H9 (cell line): Measurements from ENCODE around the gene PTPN23. TPM values are rescaled to one million over a fixed set of nuclear protein-coding genes. Genes with fewer than 3 reads are reported as not detected.

Experiments used
- DNase-seq: peaks from one replicate; pipeline ENCODE4 v3.0.0-alpha.2; 2017
- H2AFZ ChIP-seq: one replicate; pipeline ENCODE4 v1.6.1; 2013; ENCODE audit warnings: mild to moderate bottlenecking, low read length, control low read depth, moderate library complexity
- H2AK5ac ChIP-seq: 2 replicates; pipeline ENCODE4 v1.6.1; 2013; ENCODE audit warnings: low read length, control low read depth, mixed read lengths; ENCODE audit not compliant: insufficient read length
- H2BK120ac ChIP-seq: one replicate; pipeline ENCODE4 v1.6.1; 2013; ENCODE audit warnings: low read depth, mild to moderate bottlenecking, low read length, control low read depth, inconsistent platforms; ENCODE audit not compliant: poor library complexity, severe bottlenecking
- H2BK12ac ChIP-seq: 2 replicates; pipeline ENCODE4 v1.6.1; 2013; ENCODE audit warnings: low read length, control low read depth, mixed read lengths, low read depth; ENCODE audit not compliant: insufficient read length
- H2BK15ac ChIP-seq: 2 replicates; pipeline ENCODE4 v1.6.1; 2013; ENCODE audit warnings: low read depth, low read length, control low read depth
- H2BK20ac ChIP-seq: one replicate; pipeline ENCODE4 v1.6.1; 2013; ENCODE audit warnings: low read depth, mild to moderate bottlenecking, low read length, control low read depth, inconsistent platforms; ENCODE audit not compliant: poor library complexity, severe bottlenecking
- H2BK5ac ChIP-seq: 2 replicates; pipeline ENCODE4 v1.6.1; 2013; ENCODE audit warnings: low read length, control low read depth, mixed read lengths; ENCODE audit not compliant: insufficient read length
- H3K14ac ChIP-seq: 2 replicates; pipeline ENCODE4 v1.6.1; 2013; ENCODE audit warnings: low read length, control low read depth; ENCODE audit not compliant: insufficient read depth
- H3K18ac ChIP-seq: 2 replicates; pipeline ENCODE4 v1.6.1; 2013; ENCODE audit warnings: low read depth, mild to moderate bottlenecking, mixed read lengths, low read length, control low read depth; ENCODE audit not compliant: insufficient read length
- H3K23ac ChIP-seq: 2 replicates; pipeline ENCODE4 v1.6.1; 2013; ENCODE audit warnings: low read length, control low read depth, mixed read lengths, low read depth; ENCODE audit not compliant: insufficient read length
- H3K23me2 ChIP-seq: 2 replicates; pipeline ENCODE4 v1.6.1; 2013; ENCODE audit warnings: low read depth, mild to moderate bottlenecking, mixed read lengths, low read length, control low read depth; ENCODE audit not compliant: insufficient read length, poor library complexity, severe bottlenecking
- H3K27ac ChIP-seq: 2 replicates; pipeline ENCODE4 v1.5.1; 2013; ENCODE audit warnings: low read length, control low read depth, mixed read lengths, low read depth; ENCODE audit not compliant: insufficient read length
- H3K27me3 ChIP-seq: 2 replicates; pipeline ENCODE4 v1.6.1; 2013; ENCODE audit warnings: low read length, control low read depth, inconsistent platforms; ENCODE audit not compliant: insufficient read depth
- H3K4ac ChIP-seq: 2 replicates; pipeline ENCODE4 v1.6.1; 2013; ENCODE audit warnings: low read depth, mild to moderate bottlenecking, control low read depth, inconsistent platforms, low read length, moderate library complexity
- H3K4me1 ChIP-seq: 2 replicates; pipeline ENCODE4 v1.6.1; 2013; ENCODE audit warnings: low read length, control low read depth, inconsistent platforms; ENCODE audit not compliant: insufficient read depth
- H3K4me2 ChIP-seq: 2 replicates; pipeline ENCODE4 v1.6.1; 2013; ENCODE audit warnings: low read length, control low read depth, mixed read lengths; ENCODE audit not compliant: insufficient read length, insufficient read depth
- H3K56ac ChIP-seq: 2 replicates; pipeline ENCODE4 v1.6.1; 2013; ENCODE audit warnings: low read depth, mild to moderate bottlenecking, mixed read lengths, low read length, control low read depth; ENCODE audit not compliant: insufficient read length
- H3K79me1 ChIP-seq: 2 replicates; pipeline ENCODE4 v1.6.1; 2013; ENCODE audit warnings: low read depth, mild to moderate bottlenecking, moderate library complexity, low read length, control low read depth, inconsistent platforms; ENCODE audit not compliant: insufficient read depth, poor library complexity, severe bottlenecking
- H3K79me2 ChIP-seq: 2 replicates; pipeline ENCODE4 v1.6.1; 2013; ENCODE audit warnings: low read length, control low read depth, inconsistent platforms; ENCODE audit not compliant: insufficient read depth
- H3K9ac ChIP-seq: 2 replicates; pipeline ENCODE4 v1.6.1; 2013; ENCODE audit warnings: low read length, control low read depth, mixed read lengths; ENCODE audit not compliant: insufficient read length; ENCODE audit errors: extremely low read depth
- H3K9me3 ChIP-seq: one replicate; pipeline ENCODE4 v1.6.1; 2013; ENCODE audit warnings: low read depth, low read length, inconsistent platforms; ENCODE audit not compliant: control insufficient read depth
- H3T11ph ChIP-seq: one replicate; pipeline ENCODE4 v1.6.1; 2013; ENCODE audit warnings: mild to moderate bottlenecking, low read length, control low read depth, inconsistent platforms
- H4K20me1 ChIP-seq: one replicate; pipeline ENCODE4 v1.6.1; 2013; ENCODE audit not compliant: control insufficient read depth, insufficient read length, insufficient read depth
- H4K5ac ChIP-seq: 2 replicates; pipeline ENCODE4 v1.6.1; 2013; ENCODE audit warnings: low read depth, mild to moderate bottlenecking, mixed read lengths, low read length, control low read depth; ENCODE audit not compliant: insufficient read length
- H4K8ac ChIP-seq: replicated peaks from 2 replicates; pipeline ENCODE4 v1.6.1; 2013; ENCODE audit warnings: low read length, control low read depth, mixed read lengths, low read depth; ENCODE audit not compliant: insufficient read length
- H4K91ac ChIP-seq: 2 replicates; pipeline ENCODE4 v1.6.1; 2013; ENCODE audit warnings: low read depth, mild to moderate bottlenecking, moderate library complexity, mixed read lengths, low read length, control low read depth; ENCODE audit not compliant: insufficient read length
- H3K27ac Mint-ChIP-seq, 3 experiments: 2 replicates in 2 of 3; 3 replicates in 1 of 3; pipeline ENCODE4 v1.8.0; 2020 to 2021; ENCODE audit warnings: mixed read lengths in 3 of 3, mild to moderate bottlenecking in 1 of 3, moderate library complexity in 1 of 3
- H3K27me3 Mint-ChIP-seq: 2 replicates; pipeline ENCODE4 v1.8.0; 2021; ENCODE audit warnings: low read depth, mild to moderate bottlenecking, moderate library complexity, mixed read lengths
- H3K36me3 Mint-ChIP-seq, 3 experiments: 2 replicates in 2 of 3; 3 replicates in 1 of 3; pipeline ENCODE4 v1.8.0; 2020 to 2021; ENCODE audit warnings: low read depth in 3 of 3, mixed read lengths in 3 of 3; ENCODE audit not compliant: insufficient read depth in 1 of 3
- H3K4me1 Mint-ChIP-seq, 2 experiments: 2 replicates each; pipeline ENCODE4 v1.8.0; 2020; ENCODE audit warnings: mixed read lengths in 2 of 2
- H3K4me3 Mint-ChIP-seq, 2 experiments: 2 replicates in 1 of 2; 3 replicates in 1 of 2; pipeline ENCODE4 v1.8.0; 2020 to 2021; ENCODE audit warnings: mild to moderate bottlenecking in 2 of 2, mixed read lengths in 2 of 2, moderate library complexity in 1 of 2
- H3K9me3 Mint-ChIP-seq, 2 experiments: 2 replicates in 1 of 2; 3 replicates in 1 of 2; pipeline ENCODE4 v1.8.0; 2020; ENCODE audit warnings: mild to moderate bottlenecking in 2 of 2, mixed read lengths in 2 of 2, moderate library complexity in 1 of 2
- WGBS: extraction: QIAGEN DNeasy Blood & Tissue Kit; methylation state at CpG from one replicate; pipeline ENCODE4 v1.1.7; 2013; ENCODE audit warnings: missing lambda C conversion rate, low lambda C conversion rate, mixed read lengths; ENCODE audit not compliant: insufficient read length; ENCODE audit errors: extremely low coverage; 5-methylcytosine and 5-hydroxymethylcytosine counted together
- total RNA-seq: library from RNA; stranded (reverse); gene quantifications from 2 replicates; pipeline ENCODE4 v1.2.1, GENCODE V29; 2021
- TF ChIP-seq, protein P1 (sequence below): fragments of 200-600 bp; sonication (generic); conservative IDR thresholded peaks from 3 replicates; pipeline ENCODE4 v1.8.0; 2021; ENCODE audit warnings: antibody characterized with exemption, mild to moderate bottlenecking

Gene PTPN23
- total RNA-seq, 1 experiment from 2014 or later: 42.2 TPM

DNA sequence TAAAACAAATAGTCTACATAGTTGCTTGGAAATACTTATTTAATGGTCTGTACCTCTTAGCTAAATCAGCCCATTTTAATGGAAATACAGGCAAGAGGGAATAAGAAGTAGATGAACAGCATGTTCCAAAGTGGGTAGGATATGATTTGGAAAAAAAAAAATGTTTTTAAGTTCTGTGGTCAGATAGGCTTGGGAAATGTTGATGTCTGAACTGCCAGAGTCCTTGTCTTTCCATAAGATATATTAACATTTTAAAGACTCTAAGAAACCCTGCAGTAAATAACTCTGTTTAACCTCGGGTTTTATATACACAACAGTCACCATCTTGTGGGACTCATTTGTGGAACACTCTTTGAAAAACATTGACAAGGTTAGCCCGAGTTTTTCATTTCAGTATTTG is 40.0 kb upstream of the PTPN23 start:
- Histone ChIP-seq H2AK5ac (no peak overlapping the region), H3K4me1 (no peaks in the 10 kb centered on the region), H3K79me2 (no peaks in the 10 kb centered on the region), H3T11ph (no peak overlapping the region), H3K23ac (no peak overlapping the region), H3K14ac (no peak overlapping the region), H2BK120ac (no peak overlapping the region), H3K18ac (no peak overlapping the region), H4K5ac (no peak overlapping the region), H3K9ac (no peak overlapping the region), H3K4me2 (no peak overlapping the region), H4K8ac (no peak overlapping the region), H4K91ac (no peak overlapping the region), H3K56ac (no peak overlapping the region), H3K9me3 (no peaks in the 10 kb centered on the region), H2BK20ac (no peak overlapping the region), H3K23me2 (no peaks in the 10 kb centered on the region), H3K27ac (no peak overlapping the region), H2BK12ac (no peak overlapping the region), H2BK5ac (no peak overlapping the region), H2BK15ac (no peak overlapping the region), H3K27me3 (no peaks in the 10 kb centered on the region), H2AFZ (no peak overlapping the region), H4K20me1 (peaks cover 2% of the 10 kb centered on the region), H3K4ac (no peak overlapping the region), H3K79me1 (no peaks in the 10 kb centered on the region)
- TF ChIP-seq, protein P1, sequence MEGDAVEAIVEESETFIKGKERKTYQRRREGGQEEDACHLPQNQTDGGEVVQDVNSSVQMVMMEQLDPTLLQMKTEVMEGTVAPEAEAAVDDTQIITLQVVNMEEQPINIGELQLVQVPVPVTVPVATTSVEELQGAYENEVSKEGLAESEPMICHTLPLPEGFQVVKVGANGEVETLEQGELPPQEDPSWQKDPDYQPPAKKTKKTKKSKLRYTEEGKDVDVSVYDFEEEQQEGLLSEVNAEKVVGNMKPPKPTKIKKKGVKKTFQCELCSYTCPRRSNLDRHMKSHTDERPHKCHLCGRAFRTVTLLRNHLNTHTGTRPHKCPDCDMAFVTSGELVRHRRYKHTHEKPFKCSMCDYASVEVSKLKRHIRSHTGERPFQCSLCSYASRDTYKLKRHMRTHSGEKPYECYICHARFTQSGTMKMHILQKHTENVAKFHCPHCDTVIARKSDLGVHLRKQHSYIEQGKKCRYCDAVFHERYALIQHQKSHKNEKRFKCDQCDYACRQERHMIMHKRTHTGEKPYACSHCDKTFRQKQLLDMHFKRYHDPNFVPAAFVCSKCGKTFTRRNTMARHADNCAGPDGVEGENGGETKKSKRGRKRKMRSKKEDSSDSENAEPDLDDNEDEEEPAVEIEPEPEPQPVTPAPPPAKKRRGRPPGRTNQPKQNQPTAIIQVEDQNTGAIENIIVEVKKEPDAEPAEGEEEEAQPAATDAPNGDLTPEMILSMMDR: no peak
- no peaks in the 10 kb centered on the region for H3K27me3 Mint-ChIP-seq
- H3K36me3 Mint-ChIP-seq: peaks cover 61 to 83% (median 63%) of the 10 kb centered on the region in 3 experiments; a peak in 6 of 7 replicates
- H3K4me3 Mint-ChIP-seq: no peak overlapping the region
- H3K27ac Mint-ChIP-seq: no peak overlapping the region
- no peaks in the 10 kb centered on the region for H3K9me3 Mint-ChIP-seq
- WGBS: no CpG with 5 or more reads among the region's 2 CpGs
- H3K4me1 Mint-ChIP-seq: no peaks in the 10 kb centered on the region
- no peak for DNase-seq
